Neuronal stem cell (in vitro differentiated cells): ENCODE results near the gene ATXN10.
"Not testable (repeated sequence)": the region's sequence is repeated elsewhere in the genome, so short reads cannot be mapped to it uniquely, and the experiment has no call there.

ENCODE experiments used
- DNase-seq: peaks from one replicate; pipeline ENCODE4 v3.0.0-alpha.2; 2013; ENCODE audit warnings: low spot score
- H2AFZ ChIP-seq: one replicate; pipeline ENCODE4 v1.6.1; 2013; ENCODE audit warnings: mild to moderate bottlenecking, low read length, inconsistent platforms
- H2AK5ac ChIP-seq: 2 replicates; pipeline ENCODE4 v1.6.1; 2013; ENCODE audit warnings: low read depth, mild to moderate bottlenecking, inconsistent platforms, low read length, moderate library complexity, mixed read lengths
- H2BK120ac ChIP-seq: 2 replicates; pipeline ENCODE4 v1.6.1; 2013; ENCODE audit warnings: low read depth, mild to moderate bottlenecking, inconsistent platforms, low read length, moderate library complexity, mixed read lengths
- H2BK12ac ChIP-seq: one replicate; pipeline ENCODE4 v1.6.1; 2013; ENCODE audit warnings: low read length, inconsistent platforms
- H2BK15ac ChIP-seq: 2 replicates; pipeline ENCODE4 v1.6.1; 2013; ENCODE audit warnings: mild to moderate bottlenecking, low read length, inconsistent platforms, mixed read lengths
- H2BK5ac ChIP-seq: one replicate; pipeline ENCODE4 v1.6.1; 2013; ENCODE audit warnings: inconsistent platforms, mild to moderate bottlenecking, low read length, moderate library complexity
- H3K14ac ChIP-seq: one replicate; pipeline ENCODE4 v1.6.1; 2013; ENCODE audit warnings: low read length, inconsistent platforms
- H3K18ac ChIP-seq: 2 replicates; pipeline ENCODE4 v1.6.1; 2013; ENCODE audit warnings: low read length, inconsistent platforms
- H3K23ac ChIP-seq: 2 replicates; pipeline ENCODE4 v1.6.1; 2013; ENCODE audit warnings: low read depth, mild to moderate bottlenecking, mixed read lengths, low read length, inconsistent platforms; ENCODE audit not compliant: poor library complexity
- H3K27ac ChIP-seq: replicated peaks from 3 replicates; pipeline ENCODE4 v1.5.1; 2013; ENCODE audit warnings: low read length, inconsistent platforms
- H3K27me3 ChIP-seq, 3 experiments: 2 replicates each; pipeline ENCODE4 v1.6.1; 2013; ENCODE audit warnings: low read length in 3 of 3, mild to moderate bottlenecking in 2 of 3, inconsistent platforms in 1 of 3, low read depth in 1 of 3, mixed read lengths in 1 of 3, moderate library complexity in 1 of 3; ENCODE audit not compliant: control insufficient read depth in 3 of 3, insufficient read depth in 3 of 3
- H3K36me3 ChIP-seq, 2 donors: replicated peaks in 1 of 2; 2 replicates each; pipeline ENCODE4 v1.6.1; 2013; ENCODE audit warnings: low read length in 2 of 2; ENCODE audit not compliant: control insufficient read depth in 2 of 2, insufficient read depth in 2 of 2
- H3K4ac ChIP-seq: 2 replicates; pipeline ENCODE4 v1.6.1; 2013; ENCODE audit warnings: inconsistent platforms, mild to moderate bottlenecking, low read length, moderate library complexity
- H3K4me1 ChIP-seq, 2 donors: 1 replicate in 1 of 2; 2 replicates in 1 of 2; pipeline ENCODE4 v1.6.1; 2013; ENCODE audit warnings: low read length in 2 of 2, low read depth in 1 of 2; ENCODE audit not compliant: control insufficient read depth in 2 of 2, insufficient read depth in 1 of 2
- H3K4me2 ChIP-seq: one replicate; pipeline ENCODE4 v1.6.1; 2013; ENCODE audit warnings: mild to moderate bottlenecking, low read length, inconsistent platforms; ENCODE audit not compliant: insufficient read depth, poor library complexity, severe bottlenecking
- H3K4me3 ChIP-seq, 2 donors: 2 replicates each; pipeline ENCODE4 v1.5.1; 2013; ENCODE audit warnings: low read length in 2 of 2, mild to moderate bottlenecking in 2 of 2, inconsistent platforms in 1 of 2, moderate library complexity in 1 of 2
- H3K79me1 ChIP-seq: one replicate; pipeline ENCODE4 v1.6.1; 2013; ENCODE audit warnings: low read depth, mild to moderate bottlenecking, inconsistent platforms, low read length, moderate library complexity
- H3K9ac ChIP-seq: one replicate; pipeline ENCODE4 v1.6.1; 2013; ENCODE audit warnings: mild to moderate bottlenecking, low read depth, low read length, inconsistent platforms; ENCODE audit not compliant: poor library complexity
- H3K9me3 ChIP-seq, 2 donors: replicated peaks in 1 of 2; 2 replicates each; pipeline versions ENCODE3 to v1.6.1; 2013; ENCODE audit warnings: low read length in 2 of 2, mild to moderate bottlenecking in 2 of 2, inconsistent platforms in 1 of 2, low read depth in 1 of 2, mixed read lengths in 1 of 2, moderate library complexity in 1 of 2; ENCODE audit not compliant: control insufficient read depth in 2 of 2, insufficient read depth in 1 of 2
- H4K8ac ChIP-seq: one replicate; pipeline ENCODE4 v1.6.1; 2013; ENCODE audit warnings: low read depth, mild to moderate bottlenecking, inconsistent platforms, low read length, moderate library complexity
- H4K91ac ChIP-seq: one replicate; pipeline ENCODE4 v1.6.1; 2013; ENCODE audit warnings: low read length, low read depth, mild to moderate bottlenecking, inconsistent platforms; ENCODE audit not compliant: poor library complexity
- WGBS, 2 donors: extraction: QIAGEN DNeasy Blood & Tissue Kit; methylation state at CpG; one replicate each; pipeline ENCODE4 v1.1.7; 2013; ENCODE audit warnings: missing lambda C conversion rate in 2 of 2, mixed read lengths in 1 of 2; ENCODE audit not compliant: insufficient read length in 2 of 2, insufficient replicate concordance in 1 of 2; ENCODE audit errors: extremely low coverage in 2 of 2; 5-methylcytosine and 5-hydroxymethylcytosine counted together

Gene ATXN10

DNA sequence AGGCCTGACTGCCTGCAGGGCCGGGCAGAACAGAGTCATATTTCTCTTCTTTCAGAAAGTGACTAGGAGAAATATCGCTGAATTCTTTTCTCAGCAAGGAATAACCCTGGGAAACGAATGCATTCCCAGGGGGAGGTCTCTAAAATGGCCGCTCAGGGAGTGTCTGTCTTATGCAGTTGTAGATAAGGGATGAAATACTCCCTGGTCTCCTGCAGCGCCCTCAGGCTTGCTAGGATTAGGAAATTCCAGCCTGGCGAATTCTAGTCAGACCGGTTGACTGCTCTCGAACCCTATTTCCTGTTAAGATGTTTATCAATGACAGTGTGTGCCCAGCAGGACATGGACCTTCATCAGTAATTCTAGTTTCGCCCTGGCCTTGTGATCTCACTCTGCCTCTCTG is 124.4 kb downstream of the ATXN10 start:
- not testable (repeated sequence) for H2BK15ac ChIP-seq, H3K23ac ChIP-seq, H3K4me2 ChIP-seq, H3K14ac ChIP-seq, DNase-seq, H3K27me3 ChIP-seq, H3K27ac ChIP-seq, H3K79me1 ChIP-seq, H2AFZ ChIP-seq, H2BK12ac ChIP-seq, H2AK5ac ChIP-seq, H4K91ac ChIP-seq, H2BK120ac ChIP-seq, H3K18ac ChIP-seq, H3K4ac ChIP-seq, H2BK5ac ChIP-seq, H3K4me3 ChIP-seq, H4K8ac ChIP-seq, H3K4me1 ChIP-seq, H3K9ac ChIP-seq
- H3K9me3 ChIP-seq: peaks cover 5 to 52% of the 10 kb centered on the region in 2 donors
- H3K36me3 ChIP-seq: peaks cover 13 to 74% of the 10 kb centered on the region in 2 donors
- WGBS, 2 donors: no CpG with 5 or more reads among the region's 9 CpGs

DNA sequence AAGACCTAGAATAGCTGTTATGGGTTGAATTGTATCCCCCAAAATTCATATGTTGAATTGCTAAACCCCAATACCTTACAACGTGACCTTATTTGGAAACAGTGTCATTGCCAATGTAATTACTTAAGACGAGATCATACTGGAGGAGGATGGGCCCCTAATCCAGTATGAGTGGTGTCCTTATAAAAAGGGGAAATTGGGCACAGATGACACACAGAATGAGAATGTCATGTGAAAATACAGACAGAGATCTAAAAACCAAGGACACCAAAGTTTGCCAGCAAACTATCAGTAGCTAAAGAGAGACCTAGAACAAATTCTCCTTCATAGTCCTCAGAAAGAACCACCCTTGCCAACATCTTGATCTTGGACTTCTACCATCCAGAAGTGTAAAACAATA is 127.7 kb downstream of the ATXN10 start:
- no peaks in the 10 kb centered on the region for H3K4me1 ChIP-seq
- peaks cover 9 to 68% of the 10 kb centered on the region in 2 donors for H3K36me3 ChIP-seq
- H3K18ac ChIP-seq: no peak overlapping the region

DNA sequence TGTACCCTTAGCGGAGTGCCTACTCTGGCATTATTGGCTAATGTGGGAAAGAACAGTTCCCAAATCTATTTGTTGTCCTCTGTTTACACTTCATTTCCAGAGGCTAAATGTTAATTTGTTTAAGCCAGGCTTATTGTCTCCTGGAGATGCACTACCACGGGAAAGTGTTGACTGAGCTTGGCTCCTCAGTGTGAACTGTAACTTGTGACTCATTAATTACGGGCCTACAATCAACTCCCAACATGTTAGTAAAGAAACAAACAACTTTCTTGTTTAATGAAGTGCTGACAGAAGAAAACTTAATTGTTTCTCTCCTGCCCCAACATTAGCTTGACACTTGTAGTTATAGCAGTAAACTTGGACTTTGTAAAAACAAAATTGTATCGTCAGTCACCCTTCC is 130.4 kb downstream of the ATXN10 start:
- H2BK120ac ChIP-seq: no peak overlapping the region
- no CpG with 5 or more reads among the region's 4 CpGs for WGBS, 2 donors
- H3K14ac ChIP-seq: no peak overlapping the region
- H3K9ac ChIP-seq: no peak overlapping the region
- no peaks in the 10 kb centered on the region for H3K4me1 ChIP-seq
- H3K79me1 ChIP-seq: no peaks in the 10 kb centered on the region
- H3K27me3 ChIP-seq: no peaks in the 10 kb centered on the region
- no peak overlapping the region for H2AK5ac ChIP-seq
- H4K8ac ChIP-seq: no peak overlapping the region
- H3K18ac ChIP-seq: no peak overlapping the region
- H3K27ac ChIP-seq: no peak overlapping the region
- no peak overlapping the region for H2AFZ ChIP-seq
- H3K23ac ChIP-seq: no peak overlapping the region
- H2BK5ac ChIP-seq: no peak overlapping the region
- no peak overlapping the region for H3K4me3 ChIP-seq
- no peak overlapping the region for H3K4ac ChIP-seq
- peaks cover 2 to 57% of the 10 kb centered on the region in 2 donors for H3K36me3 ChIP-seq
- H3K4me2 ChIP-seq: no peak overlapping the region
- no peak overlapping the region for H2BK12ac ChIP-seq
- H4K91ac ChIP-seq: no peak overlapping the region
- peaks cover under 1 to 9% of the 10 kb centered on the region in 2 donors for H3K9me3 ChIP-seq
- no peak for DNase-seq
- no peak overlapping the region for H2BK15ac ChIP-seq

More for the DNA sequence above, 127.7 kb downstream of the ATXN10 start:
- Histone ChIP-seq H3K9ac (no peak overlapping the region), H3K14ac (no peak overlapping the region), H3K4me3 (no peak overlapping the region), H4K91ac (no peak overlapping the region), H3K27ac (no peak overlapping the region), H2AFZ (no peak overlapping the region), H3K27me3 (no peaks in the 10 kb centered on the region), H2BK15ac (no peak overlapping the region), H2BK12ac (no peak overlapping the region), H3K9me3 (peaks cover 3 to 36% of the 10 kb centered on the region in 2 donors), H2AK5ac (no peak overlapping the region), H3K4ac (no peak overlapping the region), H3K23ac (no peak overlapping the region), H4K8ac (no peak overlapping the region), H2BK120ac (no peak overlapping the region), H2BK5ac (no peak overlapping the region), H3K4me2 (no peak overlapping the region), H3K79me1 (no peaks in the 10 kb centered on the region)
- no CpG with 5 or more reads among the region's 2 CpGs for WGBS, 2 donors
- no peak for DNase-seq

DNA sequence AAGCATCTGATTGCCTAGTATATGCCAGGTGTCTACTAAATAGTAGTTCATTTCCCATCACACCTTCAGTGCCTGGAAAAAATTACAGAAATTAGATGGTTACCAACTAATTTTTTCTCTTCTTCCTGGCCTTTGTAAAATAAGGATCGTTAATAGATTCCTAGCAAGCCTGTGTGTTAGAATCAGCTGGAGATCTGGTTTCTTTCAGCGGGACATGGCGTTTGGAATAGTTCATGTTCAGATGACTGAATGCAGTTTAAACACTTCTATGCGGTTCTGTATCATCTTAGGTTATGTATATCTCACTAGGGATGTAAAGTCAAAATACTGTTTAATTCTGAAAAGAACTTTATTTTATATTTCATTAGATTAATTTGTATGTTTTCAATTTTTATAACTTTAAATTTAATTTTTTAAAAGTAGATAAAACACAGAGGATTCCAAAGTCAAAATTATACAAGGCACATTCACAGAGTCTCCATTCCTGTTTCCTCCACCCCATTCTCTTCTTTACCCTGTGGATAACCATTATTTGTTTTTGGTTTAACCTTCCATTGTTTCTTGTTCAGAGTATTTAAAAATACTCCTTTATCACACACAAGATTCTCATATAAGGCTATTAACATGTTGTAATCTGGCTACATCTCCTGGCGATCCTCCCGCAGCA is 132.8 kb downstream of the ATXN10 start:
- Histone ChIP-seq H2AFZ (no peak overlapping the region), H2BK120ac (no peak overlapping the region), H3K14ac (no peak overlapping the region), H3K9me3 (no peaks in the 10 kb centered on the region), H2BK5ac (no peak overlapping the region), H3K23ac (no peak overlapping the region), H3K18ac (no peak overlapping the region), H3K27ac (no peak overlapping the region), H4K8ac (no peak overlapping the region), H3K4me1 (no peaks in the 10 kb centered on the region), H3K36me3 (peaks cover 1 to 55% of the 10 kb centered on the region in 2 donors), H3K27me3 (no peaks in the 10 kb centered on the region), H4K91ac (no peak overlapping the region), H3K4me2 (no peak overlapping the region), H3K4ac (no peak overlapping the region), H2AK5ac (no peak overlapping the region), H3K79me1 (no peaks in the 10 kb centered on the region), H3K9ac (no peak overlapping the region), H2BK12ac (no peak overlapping the region), H2BK15ac (no peak overlapping the region), H3K4me3 (no peak overlapping the region)
- DNase-seq: no peak
- no CpG with 5 or more reads among the region's 6 CpGs for WGBS, 2 donors
